OCI-LY3 (cell line): ENCODE measurements around the gene OGT.

Source experiments
- CTCF ChIP-seq: fragments of 200-600, 300-600 bp; sonication (generic); IDR thresholded peaks from 2 replicates; pipeline ENCODE4 v1.5.1; 2014; ENCODE audit warnings: antibody characterized with exemption, low read length, low read depth
- EZH2phosphoT487 ChIP-seq: fragments of 200-600 bp; shearing (Covaris generic); IDR thresholded peaks from 2 replicates; pipeline ENCODE4 v1.6.1; 2018; ENCODE audit warnings: antibody characterized with exemption, mixed run types, low read depth

GRCh38 chrX:71579136-71579989, 46.5 kb downstream of the OGT start:
- no peak for TF ChIP-seq CTCF
- TF ChIP-seq EZH2phosphoT487: no peak
